Small intestine (tissue), 7 donors: ENCODE measurements around the gene MPZ. TPM values are rescaled to one million over a fixed set of nuclear protein-coding genes. Genes with fewer than 3 reads are reported as not detected.

ENCODE experiments used
- DNase-seq, 2 donors: peaks; one replicate each; pipeline versions ENCODE4 v3.0.0 to v3.0.0-alpha.2; 2013
- FAIRE-seq: peaks from 2 replicates; lab custom pipeline; 2012; peaks lifted over from hg19 to GRCh38; lab: Jason Lieb, UNC
- H3K27ac ChIP-seq, 3 donors: one replicate each; pipeline ENCODE4 v1.5.1; 2013; ENCODE audit warnings: low read length in 2 of 3, mild to moderate bottlenecking in 2 of 3, control low read depth in 1 of 3, inconsistent platforms in 1 of 3, low read depth in 1 of 3, moderate library complexity in 1 of 3
- H3K27me3 ChIP-seq, 3 donors: one replicate each; pipeline ENCODE4 v1.6.1; 2013; ENCODE audit warnings: low read length in 3 of 3, inconsistent platforms in 1 of 3; ENCODE audit not compliant: control insufficient read depth in 3 of 3, insufficient read depth in 3 of 3
- H3K36me3 ChIP-seq, 3 donors: one replicate each; pipeline ENCODE4 v1.6.1; 2013; ENCODE audit warnings: low read length in 3 of 3, inconsistent platforms in 1 of 3, low read depth in 1 of 3, mild to moderate bottlenecking in 1 of 3, moderate library complexity in 1 of 3; ENCODE audit not compliant: control insufficient read depth in 3 of 3, insufficient read depth in 2 of 3
- H3K4me1 ChIP-seq, 3 donors: one replicate each; pipeline ENCODE4 v1.6.1; 2013; ENCODE audit warnings: low read length in 2 of 3, inconsistent platforms in 1 of 3, low read depth in 1 of 3, mild to moderate bottlenecking in 1 of 3, moderate library complexity in 1 of 3; ENCODE audit not compliant: control insufficient read depth in 3 of 3, insufficient read depth in 2 of 3
- H3K4me3 ChIP-seq, 3 donors: one replicate each; pipeline ENCODE4 v1.5.1; 2013; ENCODE audit warnings: low read length in 3 of 3, control low read depth in 1 of 3, inconsistent platforms in 1 of 3, low read depth in 1 of 3, mild to moderate bottlenecking in 1 of 3, moderate library complexity in 1 of 3
- H3K9me3 ChIP-seq, 2 donors: one replicate each; pipeline ENCODE4 v1.6.1; 2013; ENCODE audit warnings: low read depth in 1 of 2, low read length in 1 of 2; ENCODE audit not compliant: control insufficient read depth in 2 of 2, insufficient read depth in 1 of 2
- WGBS, 3 donors: extraction: QIAGEN DNeasy Blood & Tissue Kit; methylation state at CpG; one replicate each; pipeline ENCODE4 v1.1.7; 2013; 5-methylcytosine and 5-hydroxymethylcytosine counted together
- polyA plus RNA-seq, 4 donors: library from polyadenylated mRNA; stranded (reverse) in 3 of 4; unstranded in 1 of 4; fragments of 200-250 nt in 3 of 4; fragments of 120-200 nt in 1 of 4; gene quantifications; one replicate each; pipeline versions ENCODE4 v1.2.1 to v1.2.3, GENCODE V29; 2013
- donor health status: healthy with polysubstance abuse.
- donor health status: control.
- donor health status: control.
- donor health status: Bipolar disorder and iron deficiency.
- donor health status: healthy.

MPZ gene
- polyA plus RNA-seq, 4 donors, result 0.27 to 4.0 (median 2.1) TPM

DNA sequence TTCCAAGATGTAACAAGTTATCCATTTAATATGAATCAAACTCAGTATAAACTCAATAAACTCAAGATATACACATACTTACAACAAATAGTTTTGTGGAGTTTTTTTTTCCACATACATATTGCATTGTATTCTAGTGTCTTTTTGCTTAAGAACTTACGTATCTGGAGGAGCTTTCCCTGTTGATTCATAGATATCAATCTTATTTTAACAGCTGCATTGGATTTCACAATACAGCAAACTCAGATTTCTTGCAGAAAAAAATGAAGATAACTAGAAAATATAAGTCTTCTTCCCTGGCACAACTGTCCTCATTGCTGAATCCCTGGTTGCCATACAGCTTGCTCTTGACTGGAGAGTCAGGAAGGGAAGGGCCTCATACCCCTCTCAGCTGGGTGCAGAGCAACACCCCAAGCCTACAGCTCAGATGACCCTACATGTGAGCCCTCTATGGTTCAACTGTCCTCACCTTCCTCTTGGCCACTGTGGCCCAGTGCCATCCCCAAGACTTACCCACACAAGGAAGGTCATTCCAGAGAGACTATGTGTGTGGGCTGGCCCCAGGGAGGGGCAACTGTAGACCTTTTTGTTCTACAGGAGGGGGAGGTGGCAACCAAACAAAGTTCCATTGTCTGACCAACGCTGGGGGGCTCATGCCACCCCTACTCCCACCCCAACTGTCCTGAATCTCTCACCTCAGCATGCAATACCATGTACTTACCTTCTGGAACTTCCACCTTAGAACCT, 1.7 kb downstream of the MPZ start:
- Histone ChIP-seq H3K4me1 (peaks cover 3 to 13% (median 11%) of the 10 kb centered on the region in 3 donors), H3K27ac (no peak overlapping the region), H3K27me3 (peaks cover 0 to 3% (median 0%) of the 10 kb centered on the region in 3 donors), H3K9me3 (no peaks in the 10 kb centered on the region), H3K36me3 (peaks cover 0 to 2% (median 0%) of the 10 kb centered on the region in 3 donors), H3K4me3 (no peak overlapping the region)
- WGBS, 3 donors, result 52 to 60% (median 60%) methylated on average over 2 of the region's 2 CpGs
- DNase-seq (no peak), FAIRE-seq (no peak)

DNA sequence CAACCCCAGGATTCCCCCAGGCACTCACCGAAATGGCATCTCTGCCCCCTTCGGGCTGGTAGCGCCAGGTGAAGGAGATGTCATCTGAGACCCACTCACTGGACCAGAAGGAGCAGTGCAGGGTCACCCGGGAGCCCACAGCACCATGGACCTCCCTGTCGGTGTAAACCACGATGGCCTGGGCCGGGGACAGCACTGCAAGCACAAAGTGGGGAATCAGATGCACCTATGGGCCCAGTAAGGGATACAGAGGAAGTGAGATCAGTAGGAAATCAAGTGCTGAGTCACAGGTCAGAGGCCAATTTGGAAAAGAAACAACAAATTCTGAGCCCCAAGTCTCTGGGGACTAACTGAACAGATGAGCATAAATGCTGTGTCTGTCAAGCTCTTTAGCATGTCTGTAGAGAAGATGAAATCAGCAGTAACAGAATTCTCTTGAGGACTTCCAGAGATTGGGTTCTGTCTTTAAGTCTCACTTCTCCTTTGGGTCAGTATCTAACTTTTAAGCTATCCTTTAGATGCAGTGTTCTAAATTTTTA, 2.5 kb downstream of the MPZ start:
- FAIRE-seq, result no peak
- peak in 1 of 2 donors; percentile 26 for DNase-seq
- H3K36me3 ChIP-seq, result peaks cover 0 to 2% (median 0%) of the 10 kb centered on the region in 3 donors
- peaks cover 0 to 3% (median 0%) of the 10 kb centered on the region in 3 donors for H3K27me3 ChIP-seq
- peak overlapping the region in 1 of 3 donors; percentile 48 for H3K27ac ChIP-seq
- H3K4me1 ChIP-seq, result peaks cover 3 to 13% (median 11%) of the 10 kb centered on the region in 3 donors
- no peak overlapping the region for H3K4me3 ChIP-seq
- 83 to 93% (median 90%) methylated on average over 7 of the region's 7 CpGs for WGBS, 3 donors
- no peaks in the 10 kb centered on the region for H3K9me3 ChIP-seq

DNA sequence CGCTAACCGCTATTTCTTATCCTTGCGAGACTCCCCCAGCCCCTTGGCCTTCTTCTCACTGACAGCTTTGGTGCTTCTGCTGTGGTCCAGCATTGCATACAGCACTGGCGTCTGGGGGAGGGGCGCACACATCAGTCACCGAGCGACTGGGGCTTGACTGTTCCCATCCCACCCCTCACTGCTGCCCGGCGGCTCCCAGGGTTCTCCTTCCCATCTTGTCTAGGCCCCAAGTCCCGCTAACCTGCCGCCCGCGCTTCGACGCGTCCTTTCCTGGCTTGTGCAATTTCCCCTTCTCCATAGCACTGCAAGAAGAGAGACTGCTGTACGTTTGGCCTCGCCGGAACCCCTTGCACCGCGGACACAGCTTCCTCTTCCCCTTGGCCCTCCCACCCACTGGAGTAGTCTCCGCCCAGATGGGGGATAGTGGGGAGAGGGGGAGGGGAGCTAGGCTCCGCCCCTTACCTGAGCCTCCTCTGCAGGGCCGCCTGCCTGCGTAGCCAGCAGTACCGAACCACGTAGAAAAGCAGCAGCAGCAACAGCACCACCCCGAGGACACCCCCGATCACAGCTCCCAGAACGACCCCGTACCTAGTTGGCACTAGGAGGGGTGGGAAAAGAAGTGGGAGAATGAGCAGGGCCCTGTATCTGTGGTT, 3.8 kb downstream of the MPZ start:
- Histone ChIP-seq H3K36me3 (peaks cover 0 to 2% (median 0%) of the 10 kb centered on the region in 3 donors), H3K9me3 (no peaks in the 10 kb centered on the region), H3K27ac (peak overlapping the region; percentile 16 to 89 (median 36)), H3K4me3 (peak overlapping the region; percentile 66 to 85 (median 77)), H3K4me1 (peaks cover 3 to 13% (median 11%) of the 10 kb centered on the region in 3 donors), H3K27me3 (peaks cover 0 to 3% (median 0%) of the 10 kb centered on the region in 3 donors)
- FAIRE-seq, result no peak
- peak; percentile 85 to 94 for DNase-seq
- 1 to 2% (median 2%) methylated on average over 30 to 31 of the region's 31 CpGs for WGBS, 3 donors

DNA sequence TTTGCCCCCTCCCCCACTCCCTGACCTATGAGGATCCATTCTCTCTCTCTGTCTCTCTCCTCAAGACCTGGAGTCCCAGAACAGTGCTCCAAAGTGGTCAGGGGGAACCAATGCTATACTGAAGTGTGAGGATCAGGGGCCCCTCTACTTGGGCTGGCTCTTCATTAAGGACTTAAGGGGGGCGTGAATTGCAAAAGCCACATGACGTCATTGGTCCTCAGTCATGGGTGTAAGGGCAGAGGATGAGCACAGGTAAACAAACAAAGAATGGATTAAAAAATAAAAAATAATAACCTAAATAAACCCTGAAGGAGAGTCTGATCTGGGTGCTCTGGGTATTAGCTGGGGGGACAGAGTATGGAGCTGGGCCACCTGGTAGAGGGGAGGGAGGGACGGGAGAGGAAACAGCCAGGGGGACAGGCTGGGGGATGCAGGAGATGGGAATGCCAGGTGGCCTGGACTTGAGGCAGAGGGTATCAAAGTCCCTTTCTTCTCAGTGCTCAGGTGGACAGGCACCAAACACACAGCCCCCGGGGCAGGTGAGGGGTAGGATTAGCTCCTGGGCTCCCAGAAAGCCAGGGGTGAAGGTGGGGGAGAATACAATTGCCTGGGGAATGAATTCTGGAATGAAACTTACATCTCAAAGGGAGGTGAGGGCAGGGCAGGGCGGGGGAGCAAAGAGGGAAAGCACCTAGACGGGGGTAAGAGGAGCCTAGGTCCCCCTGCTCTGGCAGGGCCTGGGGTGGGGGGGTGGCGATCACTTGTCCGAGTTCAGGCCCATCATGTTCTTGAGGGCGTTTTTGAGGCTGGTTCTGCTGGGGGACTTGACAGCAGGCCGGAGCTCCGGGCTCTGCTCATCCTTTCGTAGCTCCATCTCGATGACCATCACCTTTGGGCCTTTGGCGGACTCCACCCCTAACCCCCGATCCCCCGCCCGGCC, 4.6 kb downstream of the MPZ start:
- Histone ChIP-seq H3K9me3 (no peaks in the 10 kb centered on the region), H3K27ac (peak overlapping the region; percentile 8 to 89 (median 25)), H3K36me3 (peaks cover 0 to 2% (median 0%) of the 10 kb centered on the region in 3 donors), H3K4me3 (peak overlapping the region; percentile 66 to 85 (median 77)), H3K4me1 (peaks cover 3 to 13% (median 11%) of the 10 kb centered on the region in 3 donors), H3K27me3 (peaks cover 0 to 3% (median 0%) of the 10 kb centered on the region in 3 donors)
- FAIRE-seq (no peak), DNase-seq (peak in 1 of 2 donors; percentile 25)
- 5 to 12% (median 10%) methylated on average over 14 to 17 of the region's 17 CpGs for WGBS, 3 donors

DNA sequence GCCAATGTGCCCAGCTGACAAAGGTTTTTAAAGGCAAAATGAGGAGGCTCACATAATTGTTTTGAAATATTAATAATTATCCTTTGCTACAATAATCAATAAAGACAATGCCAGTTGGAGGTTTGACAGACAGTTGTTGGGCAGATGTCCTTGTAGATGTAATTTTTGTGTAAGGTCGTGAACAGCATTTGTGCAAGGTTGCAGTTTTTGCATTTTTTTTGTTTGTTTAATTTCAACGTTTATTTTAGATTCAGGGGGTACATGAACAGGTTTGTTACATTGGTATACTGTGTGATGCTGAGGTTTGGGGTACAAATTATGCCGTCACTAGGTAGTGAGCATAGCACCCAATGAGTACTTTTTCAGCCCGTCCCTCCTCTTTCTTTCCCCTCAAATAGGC, 9.3 kb downstream of the MPZ start:
- 85 to 92% (median 86%) methylated on average over 4 of the region's 4 CpGs for WGBS, 3 donors
- Histone ChIP-seq H3K36me3 (peaks cover 0 to 2% (median 0%) of the 10 kb centered on the region in 3 donors), H3K4me3 (no peak overlapping the region), H3K4me1 (peaks cover 3 to 11% (median 11%) of the 10 kb centered on the region in 3 donors), H3K27ac (no peak overlapping the region), H3K9me3 (no peaks in the 10 kb centered on the region), H3K27me3 (no peaks in the 10 kb centered on the region)
- DNase-seq (no peak), FAIRE-seq (no peak)

DNA sequence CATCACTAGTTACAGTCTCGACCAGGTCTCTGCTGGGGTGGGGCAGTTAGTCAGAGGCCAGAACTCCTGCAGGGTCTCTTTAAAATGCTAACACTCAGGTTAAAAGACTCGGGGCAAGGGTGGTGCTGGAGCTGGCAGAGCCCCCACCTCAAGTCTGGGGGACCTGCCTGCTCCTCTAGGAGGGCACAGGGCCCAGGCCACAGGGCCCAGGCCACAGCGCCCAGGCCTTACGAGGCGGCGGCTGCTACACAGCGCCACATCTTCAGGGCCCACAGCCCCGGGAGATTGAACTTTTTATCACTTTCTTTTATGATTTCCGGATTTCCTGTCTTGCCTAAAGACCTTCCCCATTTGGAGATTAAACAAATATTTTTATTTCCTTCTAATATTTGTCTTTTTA, 10.4 kb downstream of the MPZ start:
- Histone ChIP-seq H3K4me1 (peaks cover 0 to 1% (median 0%) of the 10 kb centered on the region in 3 donors), H3K9me3 (no peaks in the 10 kb centered on the region), H3K27ac (no peak overlapping the region), H3K36me3 (peaks cover 0 to 2% (median 0%) of the 10 kb centered on the region in 3 donors), H3K4me3 (no peak overlapping the region), H3K27me3 (no peaks in the 10 kb centered on the region)
- FAIRE-seq (no peak), DNase-seq (no peak)
- WGBS, 3 donors, result 69 to 83% (median 79%) methylated on average over 9 of the region's 9 CpGs

DNA sequence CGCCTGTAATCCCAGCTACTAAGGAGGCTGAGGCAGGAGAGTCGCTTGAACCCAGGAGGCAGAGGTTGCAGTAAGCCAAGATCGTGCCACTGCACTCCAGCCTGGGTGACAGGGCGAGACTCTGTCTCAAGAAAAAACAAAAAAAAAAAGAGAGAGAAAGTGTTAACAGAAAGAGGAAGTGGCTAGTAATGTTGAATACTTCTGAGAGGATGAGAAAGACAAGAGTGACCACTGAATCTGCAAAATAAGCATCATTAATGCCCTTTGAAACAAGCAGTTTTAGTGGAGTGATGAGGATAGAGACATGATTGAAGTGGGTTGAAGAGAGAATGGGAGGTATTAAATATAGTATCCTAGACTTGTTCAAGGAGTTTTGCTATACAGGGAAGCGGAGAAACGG, 11.7 kb downstream of the MPZ start:
- H3K4me1 ChIP-seq, result no peaks in the 10 kb centered on the region
- no peaks in the 10 kb centered on the region for H3K27me3 ChIP-seq
- WGBS, 3 donors, result 86 to 94% (median 91%) methylated on average over 6 of the region's 6 CpGs
- no peak overlapping the region for H3K27ac ChIP-seq
- no peaks in the 10 kb centered on the region for H3K9me3 ChIP-seq
- DNase-seq, result no peak
- no peak for FAIRE-seq
- no peaks in the 10 kb centered on the region for H3K36me3 ChIP-seq
- no peak overlapping the region for H3K4me3 ChIP-seq
